Breast epithelium (tissue), 4 donors: ENCODE data around the gene RBFOX1. TPM values are rescaled to one million over a fixed set of nuclear protein-coding genes. Genes with fewer than 3 reads are reported as not detected.

Experiments
- DNase-seq, 2 donors: peaks; one replicate each; pipeline ENCODE4 v3.0.0-alpha.2; 2019; ENCODE audit warnings: low spot score in 2 of 2
- H3K27ac ChIP-seq, 2 donors: fragments of 200-600 bp; sonication (generic) in 1 of 2; one replicate each; pipeline ENCODE4 v1.5.1; 2016 to 2019; ENCODE audit warnings: mild to moderate bottlenecking in 1 of 2
- H3K27me3 ChIP-seq, 2 donors: fragments of 200-600 bp; sonication (generic) in 1 of 2; one replicate each; pipeline versions ENCODE4 v1.5.1 to v1.6.0; 2017 to 2019; ENCODE audit warnings: control low read depth in 1 of 2, mild to moderate bottlenecking in 1 of 2
- H3K36me3 ChIP-seq: fragments of 200-600 bp; one replicate; pipeline ENCODE4 v1.5.1; 2019
- H3K4me1 ChIP-seq, 2 donors: fragments of 200-600 bp; sonication (generic); one replicate each; pipeline ENCODE4 v1.5.1; 2016 to 2019; ENCODE audit warnings: control low read depth in 1 of 2
- H3K4me3 ChIP-seq, 3 donors: fragments of 200-600 bp; sonication (generic); 1 replicate in 2 of 3; 2 replicates in 1 of 3; pipeline ENCODE4 v1.5.1; 2016 to 2019; ENCODE audit warnings: mild to moderate bottlenecking in 3 of 3, moderate library complexity in 2 of 3
- H3K9me3 ChIP-seq, 2 donors: fragments of 200-600 bp; sonication (generic) in 1 of 2; one replicate each; pipeline ENCODE4 v1.5.1; 2016 to 2019; ENCODE audit warnings: control low read depth in 1 of 2
- CTCF ChIP-seq, 3 donors: fragments of 450-650 bp; IDR thresholded peaks; one replicate each; pipeline ENCODE4 v1.5.1; 2016 to 2017; ENCODE audit warnings: antibody characterized with exemption in 3 of 3, mild to moderate bottlenecking in 3 of 3, moderate library complexity in 3 of 3
- POLR2A ChIP-seq: fragments of 450-650 bp; IDR thresholded peaks from one replicate; pipeline ENCODE4 v1.6.1; 2016; ENCODE audit warnings: antibody characterized with exemption, mild to moderate bottlenecking, moderate library complexity
- POLR2AphosphoS5 ChIP-seq, 3 donors: sonication (generic); formaldehyde crosslinking; IDR thresholded peaks; one replicate each; pipeline ENCODE4 v1.6.1; 2017; ENCODE audit warnings: antibody characterized with exemption in 3 of 3
- intact Hi-C: fragments of 100-400 bp; cut with DNase I; formaldehyde crosslinking; loops from one replicate; pipeline ENCODE4 v1.15.1; 2023; ENCODE audit warnings: low total_unique reads
- total RNA-seq, 3 donors: library from RNA; depleted of rRNA; stranded (reverse); fragments of >200 nt; gene quantifications; one replicate each; pipeline ENCODE4 v1.1.0, GENCODE V29; 2016

The RBFOX1 gene
- total RNA-seq, 3 donors from 2014 or later: 0.29 TPM; not detected in 2

- intact Hi-C loops: no loop called here
- Histone ChIP-seq H3K27ac (no peak overlapping the region), H3K36me3 (no peaks in the 10 kb centered on the region), H3K4me1 (no peaks in the 10 kb centered on the region), H3K9me3 (peaks cover 2 to 9% of the 10 kb centered on the region in 2 donors), H3K27me3 (no peaks in the 10 kb centered on the region), H3K4me3 (no peak overlapping the region)
- DNase-seq: no peak
- TF ChIP-seq POLR2A (no peak), CTCF (IDR thresholded peaks at IDR 0.05) (no peak), POLR2AphosphoS5 (IDR thresholded peaks at IDR 0.05) (no peak)
These were observed 117.2 kb downstream of the RBFOX1 start for GRCh38 chr16:7449808-7450207.

GRCh38 chr16:7450440-7450839 is 117.8 kb downstream of the RBFOX1 start:
- peaks cover 6 to 14% of the 10 kb centered on the region in 2 donors for H3K9me3 ChIP-seq
- no peaks in the 10 kb centered on the region for H3K36me3 ChIP-seq
- H3K4me1 ChIP-seq: no peaks in the 10 kb centered on the region
- no peak overlapping the region for H3K4me3 ChIP-seq
- H3K27ac ChIP-seq: no peak overlapping the region
- TF ChIP-seq CTCF (IDR thresholded peaks at IDR 0.05) (no peak), POLR2AphosphoS5 (IDR thresholded peaks at IDR 0.05) (no peak)
- H3K27me3 ChIP-seq: no peaks in the 10 kb centered on the region
- intact Hi-C loops: no loop called here
- DNase-seq: no peak

GRCh38 chr16:7452090-7452489 is 119.4 kb downstream of the RBFOX1 start:
- Histone ChIP-seq H3K4me3 (no peak overlapping the region), H3K4me1 (no peaks in the 10 kb centered on the region), H3K9me3 (peaks cover 6 to 22% of the 10 kb centered on the region in 2 donors), H3K27me3 (no peaks in the 10 kb centered on the region), H3K27ac (no peak overlapping the region), H3K36me3 (no peaks in the 10 kb centered on the region)
- DNase-seq: no peak
- intact Hi-C loops: no loop called here
- TF ChIP-seq CTCF (IDR thresholded peaks at IDR 0.05) (no peak), POLR2A (no peak)

- intact Hi-C loops: no loop called here
- no peak for DNase-seq
- Histone ChIP-seq H3K4me1 (no peaks in the 10 kb centered on the region), H3K9me3 (peaks cover 6 to 22% of the 10 kb centered on the region in 2 donors), H3K27me3 (no peaks in the 10 kb centered on the region), H3K36me3 (no peaks in the 10 kb centered on the region), H3K27ac (no peak overlapping the region), H3K4me3 (no peak overlapping the region)
- TF ChIP-seq POLR2AphosphoS5 (IDR thresholded peaks at IDR 0.05) (no peak), POLR2A (no peak), CTCF (IDR thresholded peaks at IDR 0.05) (no peak)
These were observed 123.6 kb downstream of the RBFOX1 start for GRCh38 chr16:7456211-7456610.

- intact Hi-C loops: no loop called here
- no peak overlapping the region for H3K4me3 ChIP-seq
- TF ChIP-seq CTCF (IDR thresholded peaks at IDR 0.05) (no peak), POLR2AphosphoS5 (IDR thresholded peaks at IDR 0.05) (no peak), POLR2A (no peak)
- no peaks in the 10 kb centered on the region for H3K36me3 ChIP-seq
- H3K27me3 ChIP-seq: no peaks in the 10 kb centered on the region
- no peak overlapping the region for H3K27ac ChIP-seq
- no peak for DNase-seq
- peaks cover 6 to 21% of the 10 kb centered on the region in 2 donors for H3K9me3 ChIP-seq
- H3K4me1 ChIP-seq: no peaks in the 10 kb centered on the region
These were observed 125.5 kb downstream of the RBFOX1 start for GRCh38 chr16:7458144-7458543.
